H9 (cell line): Measurements from ENCODE around the gene G3BP1. TPM values are rescaled to one million over a fixed set of nuclear protein-coding genes. Genes with fewer than 3 reads are reported as not detected.

Experiments used
- DNase-seq: peaks from one replicate; pipeline ENCODE4 v3.0.0-alpha.2; 2017
- H2AFZ ChIP-seq: one replicate; pipeline ENCODE4 v1.6.1; 2013; ENCODE audit warnings: mild to moderate bottlenecking, low read length, control low read depth, moderate library complexity
- H2AK5ac ChIP-seq: 2 replicates; pipeline ENCODE4 v1.6.1; 2013; ENCODE audit warnings: low read length, control low read depth, mixed read lengths; ENCODE audit not compliant: insufficient read length
- H2BK120ac ChIP-seq: one replicate; pipeline ENCODE4 v1.6.1; 2013; ENCODE audit warnings: low read depth, mild to moderate bottlenecking, low read length, control low read depth, inconsistent platforms; ENCODE audit not compliant: poor library complexity, severe bottlenecking
- H2BK12ac ChIP-seq: 2 replicates; pipeline ENCODE4 v1.6.1; 2013; ENCODE audit warnings: low read length, control low read depth, mixed read lengths, low read depth; ENCODE audit not compliant: insufficient read length
- H2BK15ac ChIP-seq: 2 replicates; pipeline ENCODE4 v1.6.1; 2013; ENCODE audit warnings: low read depth, low read length, control low read depth
- H2BK20ac ChIP-seq: one replicate; pipeline ENCODE4 v1.6.1; 2013; ENCODE audit warnings: low read depth, mild to moderate bottlenecking, low read length, control low read depth, inconsistent platforms; ENCODE audit not compliant: poor library complexity, severe bottlenecking
- H2BK5ac ChIP-seq: 2 replicates; pipeline ENCODE4 v1.6.1; 2013; ENCODE audit warnings: low read length, control low read depth, mixed read lengths; ENCODE audit not compliant: insufficient read length
- H3K14ac ChIP-seq: 2 replicates; pipeline ENCODE4 v1.6.1; 2013; ENCODE audit warnings: low read length, control low read depth; ENCODE audit not compliant: insufficient read depth
- H3K18ac ChIP-seq: 2 replicates; pipeline ENCODE4 v1.6.1; 2013; ENCODE audit warnings: low read depth, mild to moderate bottlenecking, mixed read lengths, low read length, control low read depth; ENCODE audit not compliant: insufficient read length
- H3K23ac ChIP-seq: 2 replicates; pipeline ENCODE4 v1.6.1; 2013; ENCODE audit warnings: low read length, control low read depth, mixed read lengths, low read depth; ENCODE audit not compliant: insufficient read length
- H3K23me2 ChIP-seq: 2 replicates; pipeline ENCODE4 v1.6.1; 2013; ENCODE audit warnings: low read depth, mild to moderate bottlenecking, mixed read lengths, low read length, control low read depth; ENCODE audit not compliant: insufficient read length, poor library complexity, severe bottlenecking
- H3K27ac ChIP-seq: 2 replicates; pipeline ENCODE4 v1.5.1; 2013; ENCODE audit warnings: low read length, control low read depth, mixed read lengths, low read depth; ENCODE audit not compliant: insufficient read length
- H3K27me3 ChIP-seq: 2 replicates; pipeline ENCODE4 v1.6.1; 2013; ENCODE audit warnings: low read length, control low read depth, inconsistent platforms; ENCODE audit not compliant: insufficient read depth
- H3K4ac ChIP-seq: 2 replicates; pipeline ENCODE4 v1.6.1; 2013; ENCODE audit warnings: low read depth, mild to moderate bottlenecking, control low read depth, inconsistent platforms, low read length, moderate library complexity
- H3K4me1 ChIP-seq: 2 replicates; pipeline ENCODE4 v1.6.1; 2013; ENCODE audit warnings: low read length, control low read depth, inconsistent platforms; ENCODE audit not compliant: insufficient read depth
- H3K4me2 ChIP-seq: 2 replicates; pipeline ENCODE4 v1.6.1; 2013; ENCODE audit warnings: low read length, control low read depth, mixed read lengths; ENCODE audit not compliant: insufficient read length, insufficient read depth
- H3K56ac ChIP-seq: 2 replicates; pipeline ENCODE4 v1.6.1; 2013; ENCODE audit warnings: low read depth, mild to moderate bottlenecking, mixed read lengths, low read length, control low read depth; ENCODE audit not compliant: insufficient read length
- H3K79me1 ChIP-seq: 2 replicates; pipeline ENCODE4 v1.6.1; 2013; ENCODE audit warnings: low read depth, mild to moderate bottlenecking, moderate library complexity, low read length, control low read depth, inconsistent platforms; ENCODE audit not compliant: insufficient read depth, poor library complexity, severe bottlenecking
- H3K79me2 ChIP-seq: 2 replicates; pipeline ENCODE4 v1.6.1; 2013; ENCODE audit warnings: low read length, control low read depth, inconsistent platforms; ENCODE audit not compliant: insufficient read depth
- H3K9ac ChIP-seq: 2 replicates; pipeline ENCODE4 v1.6.1; 2013; ENCODE audit warnings: low read length, control low read depth, mixed read lengths; ENCODE audit not compliant: insufficient read length; ENCODE audit errors: extremely low read depth
- H3K9me3 ChIP-seq: one replicate; pipeline ENCODE4 v1.6.1; 2013; ENCODE audit warnings: low read depth, low read length, inconsistent platforms; ENCODE audit not compliant: control insufficient read depth
- H3T11ph ChIP-seq: one replicate; pipeline ENCODE4 v1.6.1; 2013; ENCODE audit warnings: mild to moderate bottlenecking, low read length, control low read depth, inconsistent platforms
- H4K20me1 ChIP-seq: one replicate; pipeline ENCODE4 v1.6.1; 2013; ENCODE audit not compliant: control insufficient read depth, insufficient read length, insufficient read depth
- H4K5ac ChIP-seq: 2 replicates; pipeline ENCODE4 v1.6.1; 2013; ENCODE audit warnings: low read depth, mild to moderate bottlenecking, mixed read lengths, low read length, control low read depth; ENCODE audit not compliant: insufficient read length
- H4K8ac ChIP-seq: replicated peaks from 2 replicates; pipeline ENCODE4 v1.6.1; 2013; ENCODE audit warnings: low read length, control low read depth, mixed read lengths, low read depth; ENCODE audit not compliant: insufficient read length
- H4K91ac ChIP-seq: 2 replicates; pipeline ENCODE4 v1.6.1; 2013; ENCODE audit warnings: low read depth, mild to moderate bottlenecking, moderate library complexity, mixed read lengths, low read length, control low read depth; ENCODE audit not compliant: insufficient read length
- H3K27ac Mint-ChIP-seq, 3 experiments: 2 replicates in 2 of 3; 3 replicates in 1 of 3; pipeline ENCODE4 v1.8.0; 2020 to 2021; ENCODE audit warnings: mixed read lengths in 3 of 3, mild to moderate bottlenecking in 1 of 3, moderate library complexity in 1 of 3
- H3K27me3 Mint-ChIP-seq: 2 replicates; pipeline ENCODE4 v1.8.0; 2021; ENCODE audit warnings: low read depth, mild to moderate bottlenecking, moderate library complexity, mixed read lengths
- H3K36me3 Mint-ChIP-seq, 3 experiments: 2 replicates in 2 of 3; 3 replicates in 1 of 3; pipeline ENCODE4 v1.8.0; 2020 to 2021; ENCODE audit warnings: low read depth in 3 of 3, mixed read lengths in 3 of 3; ENCODE audit not compliant: insufficient read depth in 1 of 3
- H3K4me1 Mint-ChIP-seq, 2 experiments: 2 replicates each; pipeline ENCODE4 v1.8.0; 2020; ENCODE audit warnings: mixed read lengths in 2 of 2
- H3K4me3 Mint-ChIP-seq, 2 experiments: 2 replicates in 1 of 2; 3 replicates in 1 of 2; pipeline ENCODE4 v1.8.0; 2020 to 2021; ENCODE audit warnings: mild to moderate bottlenecking in 2 of 2, mixed read lengths in 2 of 2, moderate library complexity in 1 of 2
- H3K9me3 Mint-ChIP-seq, 2 experiments: 2 replicates in 1 of 2; 3 replicates in 1 of 2; pipeline ENCODE4 v1.8.0; 2020; ENCODE audit warnings: mild to moderate bottlenecking in 2 of 2, mixed read lengths in 2 of 2, moderate library complexity in 1 of 2
- CTCF ChIP-seq: fragments of 200-600 bp; sonication (generic); conservative IDR thresholded peaks from 3 replicates; pipeline ENCODE4 v1.8.0; 2021; ENCODE audit warnings: antibody characterized with exemption, mild to moderate bottlenecking
- WGBS: extraction: QIAGEN DNeasy Blood & Tissue Kit; methylation state at CpG from one replicate; pipeline ENCODE4 v1.1.7; 2013; ENCODE audit warnings: missing lambda C conversion rate, low lambda C conversion rate, mixed read lengths; ENCODE audit not compliant: insufficient read length; ENCODE audit errors: extremely low coverage; 5-methylcytosine and 5-hydroxymethylcytosine counted together
- total RNA-seq: library from RNA; stranded (reverse); gene quantifications from 2 replicates; pipeline ENCODE4 v1.2.1, GENCODE V29; 2021

G3BP1 gene
- total RNA-seq, 1 experiment from 2014 or later = 439 TPM

- Histone ChIP-seq H3T11ph (no peak overlapping the region), H3K14ac (no peak overlapping the region), H3K27me3 (no peaks in the 10 kb centered on the region), H3K9ac (no peak overlapping the region), H2BK15ac (no peak overlapping the region), H3K23me2 (no peaks in the 10 kb centered on the region), H2AFZ (no peak overlapping the region), H3K79me2 (no peaks in the 10 kb centered on the region; the same call in 1 of the 2 replicates), H4K5ac (no peak overlapping the region), H3K18ac (no peak overlapping the region), H3K9me3 (no peaks in the 10 kb centered on the region), H3K27ac (no peak overlapping the region), H3K4me2 (no peak overlapping the region), H2BK120ac (no peak overlapping the region), H4K8ac (no peak overlapping the region), H3K23ac (no peak overlapping the region), H4K91ac (no peak overlapping the region), H3K56ac (no peak overlapping the region), H2BK12ac (no peak overlapping the region), H2BK20ac (no peak overlapping the region), H2AK5ac (no peak overlapping the region), H4K20me1 (no peaks in the 10 kb centered on the region), H3K79me1 (no peaks in the 10 kb centered on the region), H2BK5ac (no peak overlapping the region), H3K4me1 (no peaks in the 10 kb centered on the region; the same call in 1 of the 2 replicates), H3K4ac (no peak overlapping the region)
- Mint-ChIP-seq H3K27ac (no peak overlapping the region), H3K9me3 (no peaks in the 10 kb centered on the region), H3K4me1 (no peaks in the 10 kb centered on the region; a peak in 1 of 4 replicates), H3K27me3 (no peaks in the 10 kb centered on the region), H3K4me3 (no peak overlapping the region), H3K36me3 (peaks cover 46 to 90% (median 81%) of the 10 kb centered on the region in 3 experiments; a peak in 6 of 7 replicates)
- no peak for TF ChIP-seq CTCF
- WGBS = no CpG with 5 or more reads among the region's 4 CpGs
- no peak for DNase-seq
These were observed 36.9 kb downstream of the G3BP1 start for GRCh38 chr5:151808451-151809169.
